ENCODE data around the gene AMMECR1. TPM values are rescaled to one million over a fixed set of nuclear protein-coding genes. Genes with fewer than 3 reads are reported as not detected.

AMMECR1 gene
- total RNA-seq, 1 donor from 2014 or later: 3.0 TPM

Other genes with a start within 250 kb of the AMMECR1 start
- 0.08 TPM for gene RTL9, start 40.8 kb upstream of the AMMECR1 start, total RNA-seq